Peyer's patch (tissue), 4 donors: ENCODE results near the gene MBLAC1. TPM values are rescaled to one million over a fixed set of nuclear protein-coding genes. Genes with fewer than 3 reads are reported as not detected.
"Not testable (repeated sequence)": the region's sequence is repeated elsewhere in the genome, so short reads cannot be mapped to it uniquely, and the experiment has no call there.

ENCODE experiments used
- DNase-seq, 3 donors: peaks; one replicate each; pipeline ENCODE4 v3.0.0-alpha.2; 2017 to 2019
- H3K27ac ChIP-seq, 4 donors: fragments of 200-600 bp; sonication (generic); one replicate each; pipeline ENCODE4 v1.5.1; 2016 to 2019
- H3K27me3 ChIP-seq, 2 donors: fragments of 200-600 bp; sonication (generic); one replicate each; pipeline ENCODE4 v1.5.1; 2019
- H3K36me3 ChIP-seq, 3 donors: fragments of 200-600 bp; sonication (generic); one replicate each; pipeline ENCODE4 v1.5.1; 2016 to 2019
- H3K4me1 ChIP-seq, 4 donors: fragments of 200-600 bp; sonication (generic); one replicate each; pipeline ENCODE4 v1.5.1; 2016 to 2019
- H3K4me3 ChIP-seq, 4 donors: fragments of 200-600 bp; sonication (generic); 1 replicate in 3 of 4; 2 replicates in 1 of 4; pipeline ENCODE4 v1.5.1; 2016 to 2019; ENCODE audit warnings: mild to moderate bottlenecking in 1 of 4
- H3K9me3 ChIP-seq, 4 donors: fragments of 200-600 bp; sonication (generic); one replicate each; pipeline ENCODE4 v1.5.1; 2016 to 2019; ENCODE audit warnings: mild to moderate bottlenecking in 1 of 4
- POLR2A ChIP-seq, 2 donors: fragments of 450-650 bp; IDR thresholded peaks; one replicate each; pipeline ENCODE4 v1.5.1; 2017; ENCODE audit warnings: antibody characterized with exemption in 2 of 2, mild to moderate bottlenecking in 2 of 2, moderate library complexity in 2 of 2
- total RNA-seq, 4 donors: library from RNA; depleted of rRNA; stranded (reverse); fragments of >200 nt; gene quantifications; one replicate each; pipeline ENCODE4 v1.1.0, GENCODE V29; 2016
- TF ChIP-seq, protein P1 (sequence below), 6 experiments: fragments of 450-650 bp in 4 of 6; fragments of 200-600 bp in 2 of 6; sonication (generic) in 1 of 6; IDR thresholded peaks; one replicate each; pipeline ENCODE4 v1.5.1; 2017 to 2019; ENCODE audit warnings: antibody characterized with exemption in 6 of 6, mild to moderate bottlenecking in 3 of 6, moderate library complexity in 1 of 6

The MBLAC1 gene
- total RNA-seq, 4 donors from 2014 or later = 3.2 to 10.5 (median 3.9) TPM

DNA sequence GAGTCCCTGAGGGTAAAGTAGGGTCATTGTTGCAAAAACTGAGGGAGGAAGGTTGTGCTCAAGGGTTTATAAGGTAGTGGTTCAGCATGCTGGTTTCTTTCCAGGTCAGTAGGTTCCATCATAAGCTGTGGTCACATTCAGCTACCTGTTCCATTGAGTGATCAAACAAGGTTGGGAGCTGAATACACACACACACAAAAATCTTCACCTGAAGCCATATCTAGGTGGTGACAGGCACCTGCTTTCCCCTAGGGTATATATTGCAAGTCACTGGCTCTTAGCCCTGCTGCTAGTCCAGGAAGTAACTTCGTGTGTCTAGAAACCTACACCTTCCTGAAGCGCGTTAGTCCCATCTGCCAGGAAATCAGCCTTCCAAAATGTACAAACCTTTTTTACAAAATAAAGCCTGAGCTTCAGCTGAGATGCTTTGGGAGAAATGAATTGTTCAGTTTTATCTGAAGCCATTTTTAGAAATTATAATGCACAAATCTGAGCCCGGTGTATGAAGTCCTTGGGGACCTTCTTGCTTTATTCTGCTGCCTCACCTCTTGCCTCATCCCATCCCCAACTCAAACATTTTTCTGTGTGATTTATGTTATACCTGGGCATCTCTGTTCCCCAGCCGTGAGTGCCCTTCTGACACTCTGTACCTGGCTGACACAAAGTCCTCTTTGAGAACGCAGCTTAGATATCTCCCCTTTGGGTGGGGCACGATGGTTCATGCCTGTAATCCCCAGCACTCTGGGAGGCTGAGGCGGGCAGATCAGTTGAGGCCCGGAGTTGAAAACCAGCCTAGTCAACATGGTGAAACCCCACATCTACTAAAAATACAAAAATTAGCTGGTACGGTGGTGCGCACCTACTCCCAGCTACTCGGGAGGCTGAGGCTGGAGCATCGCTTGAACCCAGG is 11.3 kb downstream of the MBLAC1 start:
- no peak for DNase-seq
- peak overlapping the region in 2 of 4 donors; percentile 46 to 52 for H3K27ac ChIP-seq
- no peaks in the 10 kb centered on the region for H3K27me3 ChIP-seq
- H3K4me3 ChIP-seq = no peak overlapping the region
- no peaks in the 10 kb centered on the region for H3K9me3 ChIP-seq
- TF ChIP-seq, protein P1, sequence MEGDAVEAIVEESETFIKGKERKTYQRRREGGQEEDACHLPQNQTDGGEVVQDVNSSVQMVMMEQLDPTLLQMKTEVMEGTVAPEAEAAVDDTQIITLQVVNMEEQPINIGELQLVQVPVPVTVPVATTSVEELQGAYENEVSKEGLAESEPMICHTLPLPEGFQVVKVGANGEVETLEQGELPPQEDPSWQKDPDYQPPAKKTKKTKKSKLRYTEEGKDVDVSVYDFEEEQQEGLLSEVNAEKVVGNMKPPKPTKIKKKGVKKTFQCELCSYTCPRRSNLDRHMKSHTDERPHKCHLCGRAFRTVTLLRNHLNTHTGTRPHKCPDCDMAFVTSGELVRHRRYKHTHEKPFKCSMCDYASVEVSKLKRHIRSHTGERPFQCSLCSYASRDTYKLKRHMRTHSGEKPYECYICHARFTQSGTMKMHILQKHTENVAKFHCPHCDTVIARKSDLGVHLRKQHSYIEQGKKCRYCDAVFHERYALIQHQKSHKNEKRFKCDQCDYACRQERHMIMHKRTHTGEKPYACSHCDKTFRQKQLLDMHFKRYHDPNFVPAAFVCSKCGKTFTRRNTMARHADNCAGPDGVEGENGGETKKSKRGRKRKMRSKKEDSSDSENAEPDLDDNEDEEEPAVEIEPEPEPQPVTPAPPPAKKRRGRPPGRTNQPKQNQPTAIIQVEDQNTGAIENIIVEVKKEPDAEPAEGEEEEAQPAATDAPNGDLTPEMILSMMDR (IDR thresholded peaks at IDR 0.05) = no peak
- no peak for TF ChIP-seq POLR2A (IDR thresholded peaks at IDR 0.05)
- no peaks in the 10 kb centered on the region for H3K36me3 ChIP-seq
- peaks cover 0 to 7% (median 0%) of the 10 kb centered on the region in 4 donors for H3K4me1 ChIP-seq

DNA sequence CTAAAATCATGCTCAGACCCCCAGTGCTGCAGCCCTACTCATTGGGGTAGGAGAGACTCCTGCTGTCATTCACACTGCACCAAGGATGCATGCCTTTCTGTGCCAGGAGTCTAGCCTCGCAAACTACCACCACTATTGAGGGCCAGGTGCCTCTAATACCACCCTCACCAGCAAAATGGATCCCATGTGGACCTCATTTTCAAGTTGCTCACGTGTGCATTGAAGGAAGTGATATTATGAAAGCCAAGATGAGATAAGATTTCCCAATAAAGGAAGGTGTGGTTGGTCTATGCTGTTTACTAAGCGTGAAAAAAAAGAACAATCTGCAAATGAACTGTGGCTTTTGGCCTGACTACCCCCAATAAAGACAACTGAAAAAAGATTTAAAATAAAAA is 14.8 kb downstream of the MBLAC1 start:
- Histone ChIP-seq H3K4me1 (peaks cover 0 to 7% (median 0%) of the 10 kb centered on the region in 4 donors), H3K27ac (peak overlapping the region in 2 of 4 donors; percentile 54 to 86), H3K36me3 (no peaks in the 10 kb centered on the region), H3K9me3 (no peaks in the 10 kb centered on the region), H3K27me3 (no peaks in the 10 kb centered on the region), H3K4me3 (no peak overlapping the region)
- TF ChIP-seq POLR2A (IDR thresholded peaks at IDR 0.05) = no peak
- TF ChIP-seq, protein P1 (IDR thresholded peaks at IDR 0.05) = no peak
- DNase-seq = no peak

DNA sequence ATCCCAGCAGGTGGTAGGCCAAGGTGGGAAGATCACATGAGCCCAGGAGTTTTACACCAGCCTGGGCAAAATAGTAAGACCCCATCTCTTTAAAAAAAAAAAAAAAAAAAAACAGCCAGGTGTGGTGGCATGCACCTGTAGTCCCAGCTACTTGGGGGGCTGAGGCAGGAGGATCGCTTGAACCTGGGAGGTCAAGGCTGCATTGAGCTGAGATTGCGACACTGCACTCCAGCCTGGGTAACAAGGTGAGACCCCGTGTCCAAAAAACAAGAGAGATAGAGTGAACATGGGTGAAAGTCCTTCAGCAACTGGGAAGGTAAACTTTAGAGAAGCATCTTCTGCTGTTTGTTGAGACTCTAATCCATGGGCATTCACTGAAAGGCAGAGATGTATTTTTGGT is 15.7 kb downstream of the MBLAC1 start:
- Histone ChIP-seq H3K9me3 (no peaks in the 10 kb centered on the region), H3K4me3 (no peak overlapping the region), H3K36me3 (no peaks in the 10 kb centered on the region), H3K27ac (no peak overlapping the region), H3K27me3 (no peaks in the 10 kb centered on the region), H3K4me1 (peaks cover 0 to 7% (median 0%) of the 10 kb centered on the region in 4 donors)
- no peak for DNase-seq
- no peak for TF ChIP-seq POLR2A (IDR thresholded peaks at IDR 0.05)
- TF ChIP-seq, protein P1 (IDR thresholded peaks at IDR 0.05) = no peak

DNA sequence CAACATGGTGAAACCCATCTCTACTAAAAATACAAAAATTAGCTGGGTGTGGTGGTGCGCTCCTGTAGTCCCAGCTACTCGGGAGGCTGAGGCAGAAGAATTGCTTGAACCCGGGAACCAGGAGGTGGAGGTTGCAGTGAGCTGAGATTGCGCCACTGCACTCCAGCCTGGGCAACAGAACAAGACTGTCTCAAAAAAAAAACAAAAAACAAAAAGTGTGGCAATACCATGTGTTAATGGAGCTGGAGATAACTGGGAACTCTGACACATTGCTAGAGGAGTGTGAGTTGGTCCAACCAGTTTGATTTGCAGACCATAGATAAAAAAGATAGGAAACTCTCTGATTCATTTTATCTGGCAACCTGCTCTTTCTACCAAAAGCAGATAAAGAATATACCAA is 19.6 kb downstream of the MBLAC1 start:
- not testable (repeated sequence) for H3K4me3 ChIP-seq, H3K27ac ChIP-seq, H3K9me3 ChIP-seq, H3K36me3 ChIP-seq, DNase-seq, H3K27me3 ChIP-seq
- H3K4me1 ChIP-seq = peaks cover 0 to 21% (median 2%) of the 10 kb centered on the region in 4 donors

DNA sequence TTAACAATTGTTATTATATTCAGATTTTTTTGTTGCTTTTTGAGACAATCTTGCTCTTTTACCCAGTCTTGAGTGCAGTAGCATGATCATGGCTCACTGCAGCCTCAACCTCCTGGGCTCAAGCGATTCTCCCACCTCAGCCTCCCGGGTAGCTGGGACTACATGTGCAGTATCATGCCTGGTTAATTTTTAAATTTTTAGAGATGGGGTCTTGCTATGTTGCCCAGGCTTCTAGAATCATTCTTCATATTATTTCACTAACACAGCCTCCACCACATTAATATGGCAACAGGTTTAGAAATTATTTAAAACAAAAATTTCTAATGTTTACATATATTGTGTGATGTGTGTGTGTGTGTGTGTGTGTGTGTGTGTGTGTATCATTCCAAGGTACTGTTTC is 20.5 kb downstream of the MBLAC1 start:
- H3K9me3 ChIP-seq = no peaks in the 10 kb centered on the region
- no peaks in the 10 kb centered on the region for H3K27me3 ChIP-seq
- TF ChIP-seq, protein P1 (IDR thresholded peaks at IDR 0.05) = no peak
- no peak for TF ChIP-seq POLR2A (IDR thresholded peaks at IDR 0.05)
- DNase-seq = no peak
- no peak overlapping the region for H3K4me3 ChIP-seq
- peaks cover 0 to 17% (median 2%) of the 10 kb centered on the region in 4 donors for H3K4me1 ChIP-seq
- no peak overlapping the region for H3K27ac ChIP-seq
- H3K36me3 ChIP-seq = peaks cover 0 to 7% (median 0%) of the 10 kb centered on the region in 3 donors

DNA sequence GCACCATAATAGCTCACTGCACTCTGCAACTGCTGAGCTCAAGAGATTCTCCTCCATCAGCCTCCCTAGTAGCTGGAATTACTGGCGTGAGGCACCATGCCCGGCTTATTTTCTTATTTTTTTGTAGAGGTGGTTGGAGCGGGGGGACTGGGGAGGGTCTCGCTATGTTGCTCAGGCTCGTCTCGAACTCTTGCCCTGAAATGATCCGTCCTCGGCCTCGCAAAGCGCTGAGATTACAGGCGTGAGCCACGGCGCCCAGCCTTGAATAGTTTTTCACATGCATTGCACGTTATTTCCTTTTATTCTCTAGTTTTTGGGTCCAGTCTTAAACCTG is 21.4 kb downstream of the MBLAC1 start:
- Histone ChIP-seq H3K9me3 (no peaks in the 10 kb centered on the region), H3K4me1 (peaks cover 0 to 20% (median 2%) of the 10 kb centered on the region in 4 donors), H3K36me3 (peaks cover 0 to 12% (median 0%) of the 10 kb centered on the region in 3 donors), H3K27ac (peak overlapping the region; percentile 80 to 96 (median 89)), H3K27me3 (no peaks in the 10 kb centered on the region), H3K4me3 (peak overlapping the region; percentile 72 to 96 (median 80))
- no peak for DNase-seq
- no peak for TF ChIP-seq POLR2A (IDR thresholded peaks at IDR 0.05)
- TF ChIP-seq, protein P1 (IDR thresholded peaks at IDR 0.05) = no peak
